Prostate gland (tissue), 2 donors: Measurements from ENCODE around the gene FBLN5.

ENCODE experiments used
- POLR2A ChIP-seq: fragments of 450-650 bp; IDR thresholded peaks from one replicate; pipeline ENCODE4 v1.6.1; 2016; ENCODE audit warnings: antibody characterized with exemption, mild to moderate bottlenecking
- POLR2AphosphoS5 ChIP-seq: sonication (generic); formaldehyde crosslinking; IDR thresholded peaks from one replicate; pipeline ENCODE4 v1.6.1; 2017; ENCODE audit warnings: antibody characterized with exemption
- TF ChIP-seq, protein P1 (sequence below), 4 experiments: fragments of 200-600 bp in 2 of 4; fragments of 450-650 bp in 2 of 4; sonication (generic) in 2 of 4; IDR thresholded peaks; 1 replicate in 3 of 4; 2 replicates in 1 of 4; pipeline ENCODE4 v1.5.1; 2016 to 2019; ENCODE audit warnings: antibody characterized with exemption in 4 of 4, mild to moderate bottlenecking in 2 of 4, moderate library complexity in 2 of 4

GRCh38 chr14:91867316-91867988 is 80.0 kb downstream of the FBLN5 start, which contains the start of gene TC2N:
- TF ChIP-seq, protein P1, sequence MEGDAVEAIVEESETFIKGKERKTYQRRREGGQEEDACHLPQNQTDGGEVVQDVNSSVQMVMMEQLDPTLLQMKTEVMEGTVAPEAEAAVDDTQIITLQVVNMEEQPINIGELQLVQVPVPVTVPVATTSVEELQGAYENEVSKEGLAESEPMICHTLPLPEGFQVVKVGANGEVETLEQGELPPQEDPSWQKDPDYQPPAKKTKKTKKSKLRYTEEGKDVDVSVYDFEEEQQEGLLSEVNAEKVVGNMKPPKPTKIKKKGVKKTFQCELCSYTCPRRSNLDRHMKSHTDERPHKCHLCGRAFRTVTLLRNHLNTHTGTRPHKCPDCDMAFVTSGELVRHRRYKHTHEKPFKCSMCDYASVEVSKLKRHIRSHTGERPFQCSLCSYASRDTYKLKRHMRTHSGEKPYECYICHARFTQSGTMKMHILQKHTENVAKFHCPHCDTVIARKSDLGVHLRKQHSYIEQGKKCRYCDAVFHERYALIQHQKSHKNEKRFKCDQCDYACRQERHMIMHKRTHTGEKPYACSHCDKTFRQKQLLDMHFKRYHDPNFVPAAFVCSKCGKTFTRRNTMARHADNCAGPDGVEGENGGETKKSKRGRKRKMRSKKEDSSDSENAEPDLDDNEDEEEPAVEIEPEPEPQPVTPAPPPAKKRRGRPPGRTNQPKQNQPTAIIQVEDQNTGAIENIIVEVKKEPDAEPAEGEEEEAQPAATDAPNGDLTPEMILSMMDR (IDR thresholded peaks at IDR 0.05) = no peak
- no peak for TF ChIP-seq POLR2A
- no peak for TF ChIP-seq POLR2AphosphoS5
